HEK293 (cell line): Measurements from ENCODE around the gene EXOC3L2.
"Not testable (repeated sequence)": the region's sequence is repeated elsewhere in the genome, so short reads cannot be mapped to it uniquely, and the experiment has no call there.

ENCODE experiments used
- CTCF ChIA-PET: fragments of 350-600 bp; formaldehyde crosslinking; extraction: SDS; loops from one replicate; lab custom pipeline; 2021; ENCODE audit warnings: antibody characterized with exemption; lab: Yijun Ruan, JAX
- POLR2A ChIA-PET: fragments of 300-600 bp; formaldehyde crosslinking; extraction: SDS; loops from one replicate; lab custom pipeline; 2020; ENCODE audit warnings: antibody characterized with exemption, inconsistent platforms; lab: Yijun Ruan, JAX
- H3K27ac ChIP-seq: fragments of 200-500 bp; sonication (Bioruptor generic); 2 replicates; pipeline ENCODE4 v1.5.1; 2014; ENCODE audit warnings: low read depth, low read length, control low read depth, inconsistent platforms; ENCODE audit errors: extremely low read depth
- H3K36me3 ChIP-seq, 2 experiments: fragments of 200-500 bp in 1 of 2; sonication (Bioruptor generic) in 1 of 2; 1 replicate in 1 of 2; 2 replicates in 1 of 2; pipeline ENCODE4 v1.5.1; 2014 to 2017; ENCODE audit warnings: inconsistent platforms in 2 of 2, low read length in 2 of 2; ENCODE audit not compliant: control insufficient read depth in 2 of 2, insufficient read depth in 1 of 2
- H3K4me1 ChIP-seq: fragments of 200-500 bp; sonication (Bioruptor generic); 2 replicates; pipeline ENCODE4 v1.5.1; 2014; ENCODE audit warnings: mild to moderate bottlenecking, low read length, inconsistent platforms; ENCODE audit not compliant: control insufficient read depth, insufficient read depth
- H3K4me3 ChIP-seq: 2 replicates; pipeline ENCODE4 v1.5.1; 2011; ENCODE audit warnings: low read depth, mild to moderate bottlenecking, control low read depth, low read length, moderate library complexity
- H3K9me3 ChIP-seq: fragments of 200-500 bp; sonication (Bioruptor generic); 2 replicates; pipeline ENCODE4 v1.5.1; 2014; ENCODE audit warnings: low read depth, low read length, inconsistent platforms; ENCODE audit not compliant: control insufficient read depth, insufficient read depth
- BCL11B ChIP-seq: fragments of 450-650 bp; formaldehyde crosslinking; IDR thresholded peaks from 2 replicates; pipeline ENCODE4 v1.5.1; 2016; ENCODE audit warnings: low read depth, missing biosample characterization, missing genetic modification characterization
- KLF9 ChIP-seq: fragments of 450-650 bp; formaldehyde crosslinking; IDR thresholded peaks from 2 replicates; pipeline ENCODE4 v1.5.1; 2016; ENCODE audit warnings: missing biosample characterization, missing genetic modification characterization, low read depth
- TRIM28 ChIP-seq: IDR thresholded peaks from 2 replicates; pipeline ENCODE4 v1.6.1; 2011; ENCODE audit warnings: low read length, control low read depth, borderline replicate concordance
- YY2 ChIP-seq: fragments of 450-650 bp; formaldehyde crosslinking; IDR thresholded peaks from 2 replicates; pipeline ENCODE4 v1.5.1; 2016; ENCODE audit warnings: missing biosample characterization, missing genetic modification characterization
- ZBTB21 ChIP-seq: fragments of 450-650 bp; formaldehyde crosslinking; IDR thresholded peaks from 2 replicates; pipeline ENCODE4 v1.5.1; 2017; ENCODE audit warnings: missing biosample characterization, missing genetic modification characterization
- ZNF174 ChIP-seq: fragments of 450-650 bp; formaldehyde crosslinking; IDR thresholded peaks from 2 replicates; pipeline ENCODE4 v1.5.0; 2017; ENCODE audit warnings: missing biosample characterization, mild to moderate bottlenecking, missing genetic modification characterization
- ZNF2 ChIP-seq: fragments of 450-650 bp; formaldehyde crosslinking; IDR thresholded peaks from 2 replicates; pipeline ENCODE4 v1.5.1; 2016; ENCODE audit warnings: missing biosample characterization, missing genetic modification characterization
- ZNF239 ChIP-seq: fragments of 450-650 bp; formaldehyde crosslinking; IDR thresholded peaks from 2 replicates; pipeline ENCODE4 v1.5.1; 2016; ENCODE audit warnings: missing biosample characterization, missing genetic modification characterization
- ZNF302 ChIP-seq: fragments of 450-650 bp; formaldehyde crosslinking; IDR thresholded peaks from 2 replicates; pipeline ENCODE4 v1.5.1; 2016; ENCODE audit warnings: missing biosample characterization, missing genetic modification characterization, low read depth
- ZNF350 ChIP-seq: fragments of 450-650 bp; formaldehyde crosslinking; IDR thresholded peaks from 2 replicates; pipeline ENCODE4 v1.5.0; 2017; ENCODE audit warnings: missing biosample characterization, mild to moderate bottlenecking, missing genetic modification characterization
- ZNF501 ChIP-seq: fragments of 450-650 bp; formaldehyde crosslinking; IDR thresholded peaks from 2 replicates; pipeline ENCODE4 v1.5.1; 2016; ENCODE audit warnings: missing biosample characterization, missing genetic modification characterization
- ZNF654 ChIP-seq: fragments of 450-650 bp; formaldehyde crosslinking; IDR thresholded peaks from 2 replicates; pipeline ENCODE4 v1.5.1; 2016; ENCODE audit warnings: low read depth, missing biosample characterization, missing genetic modification characterization
- ZNF664 ChIP-seq: fragments of 450-650 bp; formaldehyde crosslinking; IDR thresholded peaks from 2 replicates; pipeline ENCODE4 v1.5.1; 2016; ENCODE audit warnings: missing biosample characterization, missing genetic modification characterization
- ZNF785 ChIP-seq: fragments of 450-650 bp; formaldehyde crosslinking; IDR thresholded peaks from 2 replicates; pipeline ENCODE4 v1.5.1; 2016; ENCODE audit warnings: missing biosample characterization, missing genetic modification characterization
- ZNF830 ChIP-seq: fragments of 450-650 bp; IDR thresholded peaks from 2 replicates; pipeline ENCODE4 v1.5.0; 2018; ENCODE audit warnings: missing biosample characterization, missing genetic modification characterization, low read depth, mild to moderate bottlenecking, moderate library complexity
- ZNF837 ChIP-seq: fragments of 450-650 bp; formaldehyde crosslinking; IDR thresholded peaks from 2 replicates; pipeline ENCODE4 v1.5.1; 2016; ENCODE audit warnings: missing biosample characterization, missing genetic modification characterization
- ZSCAN30 ChIP-seq: fragments of 450-650 bp; IDR thresholded peaks from 2 replicates; pipeline ENCODE4 v1.5.1; 2018; ENCODE audit warnings: missing biosample characterization, mild to moderate bottlenecking, missing genetic modification characterization, moderate library complexity
- ZXDB ChIP-seq: fragments of 450-650 bp; formaldehyde crosslinking; IDR thresholded peaks from 2 replicates; pipeline ENCODE4 v1.5.1; 2016; ENCODE audit warnings: missing biosample characterization, missing genetic modification characterization
- TF ChIP-seq, protein P1 (sequence below): fragments of 450-650 bp; formaldehyde crosslinking; IDR thresholded peaks from 2 replicates; pipeline ENCODE4 v1.5.1; 2016; ENCODE audit warnings: missing biosample characterization, missing genetic modification characterization
- TF ChIP-seq, protein P2 (sequence below): IDR thresholded peaks from 2 replicates; pipeline ENCODE4 v1.6.1; 2011; ENCODE audit warnings: mild to moderate bottlenecking, low read depth, low read length, borderline replicate concordance
- TF ChIP-seq, protein P3 (sequence below): fragments of 450-650 bp; formaldehyde crosslinking; IDR thresholded peaks from 2 replicates; pipeline ENCODE4 v1.5.1; 2016; ENCODE audit warnings: missing biosample characterization, missing genetic modification characterization
- TF ChIP-seq, protein P4 (sequence below): fragments of 450-650 bp; formaldehyde crosslinking; IDR thresholded peaks from 2 replicates; pipeline ENCODE4 v1.5.1; 2016; ENCODE audit warnings: missing biosample characterization, missing genetic modification characterization
- TF ChIP-seq, protein P5 (sequence below): fragments of 450-650 bp; formaldehyde crosslinking; IDR thresholded peaks from 2 replicates; pipeline ENCODE4 v1.5.1; 2016; ENCODE audit warnings: missing biosample characterization, missing genetic modification characterization, low read depth

The EXOC3L2 gene

DNA sequence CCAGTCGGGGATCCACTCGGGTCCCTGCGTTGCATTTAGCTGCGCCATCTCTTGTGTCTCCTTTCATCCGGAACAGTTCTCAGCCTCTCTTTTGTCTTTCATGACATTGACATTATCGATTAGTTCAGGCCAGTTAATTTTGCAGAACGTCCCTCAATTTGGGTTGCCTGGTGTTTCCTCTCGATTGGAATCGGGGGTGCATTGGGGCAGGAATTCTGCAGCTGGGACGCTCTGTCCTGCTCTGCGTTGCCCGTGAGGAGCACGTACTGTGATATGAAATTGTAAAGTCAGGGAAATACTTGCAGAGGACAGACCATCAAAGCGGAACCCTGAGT lies 28.3 kb upstream of the EXOC3L2 start (continued):
- TF ChIP-seq ZNF2 (tag by site-specific recombination) (no peak), ZNF501 (tag by site-specific recombination) (no peak), ZBTB21 (tag by site-specific recombination) (no peak), ZXDB (no peak)

DNA sequence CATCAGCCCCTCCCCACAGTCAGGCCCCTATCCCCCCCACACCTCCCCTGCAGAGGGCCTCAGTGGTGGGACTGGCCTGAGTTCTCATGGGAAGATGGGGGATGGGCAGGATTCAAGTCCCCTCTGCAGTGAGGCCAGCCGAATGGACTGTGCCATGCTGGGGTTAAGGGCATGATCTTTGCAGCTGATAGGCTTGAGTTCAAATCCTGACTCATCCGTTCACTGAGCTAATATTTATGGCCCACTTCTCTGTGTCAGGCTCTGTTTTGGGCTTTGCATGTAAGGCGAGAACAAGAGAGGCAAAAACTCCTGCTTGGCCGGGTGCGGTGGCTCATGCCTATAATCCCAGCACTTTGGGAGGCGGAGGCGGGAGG lies 26.5 kb upstream of the EXOC3L2 start:
- Histone ChIP-seq H3K9me3 (no peaks in the 10 kb centered on the region), H3K27ac (no peak overlapping the region), H3K4me1 (peaks cover 13% of the 10 kb centered on the region), H3K36me3 (peaks cover 35 to 81% of the 10 kb centered on the region in 2 experiments; a peak in 2 of 3 replicates), H3K4me3 (no peak overlapping the region)
- ChIA-PET CTCF (no interaction called here), POLR2A (no interaction called here)
- TF ChIP-seq ZNF664 (tag by site-specific recombination): peak; percentile 29; the same call in 1 of the 2 replicates
- no peak for TF ChIP-seq ZSCAN30 (tag by site-specific recombination)

DNA sequence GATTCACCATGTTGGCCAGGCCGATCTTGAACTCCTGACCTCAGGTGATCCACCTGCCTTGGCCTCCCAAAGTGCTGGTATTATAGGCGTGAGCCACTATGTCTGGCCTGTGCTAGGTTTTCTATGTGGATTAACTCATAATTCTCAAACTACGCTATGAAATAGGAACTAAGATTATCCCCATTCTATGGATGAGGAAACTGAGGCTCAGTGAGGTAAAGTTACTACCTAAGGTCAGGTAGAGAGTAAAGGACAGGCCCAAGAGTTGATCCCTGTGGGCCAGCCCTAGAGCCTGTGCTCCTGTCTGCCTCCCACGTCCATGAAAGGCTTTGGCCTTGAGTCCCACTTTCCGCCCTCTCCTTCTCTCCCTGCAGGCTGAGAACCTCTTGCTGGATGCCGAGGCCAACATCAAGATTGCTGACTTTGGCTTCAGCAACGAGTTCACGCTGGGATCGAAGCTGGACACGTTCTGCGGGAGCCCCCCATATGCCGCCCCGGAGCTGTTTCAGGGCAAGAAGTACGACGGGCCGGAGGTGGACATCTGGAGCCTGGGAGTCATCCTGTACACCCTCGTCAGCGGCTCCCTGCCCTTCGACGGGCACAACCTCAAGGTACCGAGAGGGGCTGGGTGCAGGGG lies 26.0 kb upstream of the EXOC3L2 start:
- CTCF ChIA-PET: no interaction called here
- no peak overlapping the region for H3K4me3 ChIP-seq

DNA sequence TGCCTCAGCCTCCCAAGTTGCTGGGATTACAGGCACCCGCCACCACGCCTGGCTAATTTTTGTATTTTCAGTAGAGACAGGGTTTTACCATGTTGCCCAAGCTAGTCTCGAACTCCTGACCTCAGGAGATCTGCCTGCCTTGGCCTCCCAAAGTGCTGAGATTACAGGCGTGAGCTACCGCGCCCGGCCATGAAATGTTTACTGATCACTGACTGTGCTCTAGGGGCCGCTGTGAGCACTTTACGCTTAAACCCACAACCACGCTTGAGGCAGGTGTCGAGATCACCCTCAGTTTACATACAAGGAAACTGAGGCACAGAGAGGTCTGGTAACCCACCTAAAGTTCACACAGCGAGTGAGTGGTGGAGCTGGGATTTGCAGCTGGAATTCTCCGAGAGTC lies 24.7 kb upstream of the EXOC3L2 start:
- CTCF ChIA-PET: interaction anchor here (0.9 kb wide), 1 partner anchor 69 kb away, joined by 4 read pairs; no protein-coding TSS in a partner anchor
- not testable (repeated sequence) for H3K27ac ChIP-seq, H3K9me3 ChIP-seq, H3K4me3 ChIP-seq, H3K4me1 ChIP-seq
- peaks cover 35 to 86% of the 10 kb centered on the region in 2 experiments; a peak in 2 of 3 replicates for H3K36me3 ChIP-seq
- POLR2A ChIA-PET: interaction anchor here (1.2 kb wide), 1 partner anchor 21 kb away, joined by 3 read pairs; no protein-coding TSS in a partner anchor

More for the DNA sequence above, 26.0 kb upstream of the EXOC3L2 start:
- POLR2A ChIA-PET: no interaction called here
- no peak overlapping the region for H3K27ac ChIP-seq
- peaks cover 35 to 83% of the 10 kb centered on the region in 2 experiments; a peak in 2 of 3 replicates for H3K36me3 ChIP-seq
- H3K4me1 ChIP-seq: peaks cover 11% of the 10 kb centered on the region
- H3K9me3 ChIP-seq: no peaks in the 10 kb centered on the region
- TF ChIP-seq, protein P1, sequence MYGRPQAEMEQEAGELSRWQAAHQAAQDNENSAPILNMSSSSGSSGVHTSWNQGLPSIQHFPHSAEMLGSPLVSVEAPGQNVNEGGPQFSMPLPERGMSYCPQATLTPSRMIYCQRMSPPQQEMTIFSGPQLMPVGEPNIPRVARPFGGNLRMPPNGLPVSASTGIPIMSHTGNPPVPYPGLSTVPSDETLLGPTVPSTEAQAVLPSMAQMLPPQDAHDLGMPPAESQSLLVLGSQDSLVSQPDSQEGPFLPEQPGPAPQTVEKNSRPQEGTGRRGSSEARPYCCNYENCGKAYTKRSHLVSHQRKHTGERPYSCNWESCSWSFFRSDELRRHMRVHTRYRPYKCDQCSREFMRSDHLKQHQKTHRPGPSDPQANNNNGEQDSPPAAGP (tag by site-specific recombination): no peak
- TF ChIP-seq YY2 (no peak), ZNF837 (tag by site-specific recombination) (no peak), ZNF830 (tag by site-specific recombination) (no peak), ZNF350 (tag by site-specific recombination) (no peak), ZNF654 (tag by site-specific recombination) (no peak), ZNF239 (tag by site-specific recombination) (no peak), ZNF302 (tag by site-specific recombination) (no peak), KLF9 (tag by site-specific recombination) (no peak), BCL11B (no peak), TRIM28 (no peak), ZNF174 (tag by site-specific recombination) (no peak), ZNF785 (tag by site-specific recombination) (no peak)
- TF ChIP-seq, protein P2, sequence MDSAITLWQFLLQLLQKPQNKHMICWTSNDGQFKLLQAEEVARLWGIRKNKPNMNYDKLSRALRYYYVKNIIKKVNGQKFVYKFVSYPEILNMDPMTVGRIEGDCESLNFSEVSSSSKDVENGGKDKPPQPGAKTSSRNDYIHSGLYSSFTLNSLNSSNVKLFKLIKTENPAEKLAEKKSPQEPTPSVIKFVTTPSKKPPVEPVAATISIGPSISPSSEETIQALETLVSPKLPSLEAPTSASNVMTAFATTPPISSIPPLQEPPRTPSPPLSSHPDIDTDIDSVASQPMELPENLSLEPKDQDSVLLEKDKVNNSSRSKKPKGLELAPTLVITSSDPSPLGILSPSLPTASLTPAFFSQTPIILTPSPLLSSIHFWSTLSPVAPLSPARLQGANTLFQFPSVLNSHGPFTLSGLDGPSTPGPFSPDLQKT: no peak
- TF ChIP-seq, protein P3, sequence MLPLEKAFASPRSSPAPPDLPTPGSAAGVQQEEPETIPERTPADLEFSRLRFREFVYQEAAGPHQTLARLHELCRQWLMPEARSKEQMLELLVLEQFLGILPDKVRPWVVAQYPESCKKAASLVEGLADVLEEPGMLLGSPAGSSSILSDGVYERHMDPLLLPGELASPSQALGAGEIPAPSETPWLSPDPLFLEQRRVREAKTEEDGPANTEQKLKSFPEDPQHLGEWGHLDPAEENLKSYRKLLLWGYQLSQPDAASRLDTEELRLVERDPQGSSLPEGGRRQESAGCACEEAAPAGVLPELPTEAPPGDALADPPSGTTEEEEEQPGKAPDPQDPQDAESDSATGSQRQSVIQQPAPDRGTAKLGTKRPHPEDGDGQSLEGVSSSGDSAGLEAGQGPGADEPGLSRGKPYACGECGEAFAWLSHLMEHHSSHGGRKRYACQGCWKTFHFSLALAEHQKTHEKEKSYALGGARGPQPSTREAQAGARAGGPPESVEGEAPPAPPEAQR: no peak
- TF ChIP-seq, protein P4, sequence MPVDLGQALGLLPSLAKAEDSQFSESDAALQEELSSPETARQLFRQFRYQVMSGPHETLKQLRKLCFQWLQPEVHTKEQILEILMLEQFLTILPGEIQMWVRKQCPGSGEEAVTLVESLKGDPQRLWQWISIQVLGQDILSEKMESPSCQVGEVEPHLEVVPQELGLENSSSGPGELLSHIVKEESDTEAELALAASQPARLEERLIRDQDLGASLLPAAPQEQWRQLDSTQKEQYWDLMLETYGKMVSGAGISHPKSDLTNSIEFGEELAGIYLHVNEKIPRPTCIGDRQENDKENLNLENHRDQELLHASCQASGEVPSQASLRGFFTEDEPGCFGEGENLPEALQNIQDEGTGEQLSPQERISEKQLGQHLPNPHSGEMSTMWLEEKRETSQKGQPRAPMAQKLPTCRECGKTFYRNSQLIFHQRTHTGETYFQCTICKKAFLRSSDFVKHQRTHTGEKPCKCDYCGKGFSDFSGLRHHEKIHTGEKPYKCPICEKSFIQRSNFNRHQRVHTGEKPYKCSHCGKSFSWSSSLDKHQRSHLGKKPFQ: no peak
- TF ChIP-seq, protein P5, sequence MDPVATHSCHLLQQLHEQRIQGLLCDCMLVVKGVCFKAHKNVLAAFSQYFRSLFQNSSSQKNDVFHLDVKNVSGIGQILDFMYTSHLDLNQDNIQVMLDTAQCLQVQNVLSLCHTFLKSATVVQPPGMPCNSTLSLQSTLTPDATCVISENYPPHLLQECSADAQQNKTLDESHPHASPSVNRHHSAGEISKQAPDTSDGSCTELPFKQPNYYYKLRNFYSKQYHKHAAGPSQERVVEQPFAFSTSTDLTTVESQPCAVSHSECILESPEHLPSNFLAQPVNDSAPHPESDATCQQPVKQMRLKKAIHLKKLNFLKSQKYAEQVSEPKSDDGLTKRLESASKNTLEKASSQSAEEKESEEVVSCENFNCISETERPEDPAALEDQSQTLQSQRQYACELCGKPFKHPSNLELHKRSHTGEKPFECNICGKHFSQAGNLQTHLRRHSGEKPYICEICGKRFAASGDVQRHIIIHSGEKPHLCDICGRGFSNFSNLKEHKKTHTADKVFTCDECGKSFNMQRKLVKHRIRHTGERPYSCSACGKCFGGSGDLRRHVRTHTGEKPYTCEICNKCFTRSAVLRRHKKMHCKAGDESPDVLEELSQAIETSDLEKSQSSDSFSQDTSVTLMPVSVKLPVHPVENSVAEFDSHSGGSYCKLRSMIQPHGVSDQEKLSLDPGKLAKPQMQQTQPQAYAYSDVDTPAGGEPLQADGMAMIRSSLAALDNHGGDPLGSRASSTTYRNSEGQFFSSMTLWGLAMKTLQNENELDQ (tag by site-specific recombination): no peak
